Pancreas (tissue), 10 donors: ENCODE data around the gene PPP2R5A. TPM values are rescaled to one million over a fixed set of nuclear protein-coding genes. Genes with fewer than 3 reads are reported as not detected.

Experiments
- ATAC-seq, 4 donors: fragments of 200-7000 bp; cut with Tn5 transposase; one replicate each; pipeline versions ENCODE4 v1.8.0 to v1.9.1; 2020; ENCODE audit warnings: mild to moderate bottlenecking in 4 of 4, moderate library complexity in 4 of 4
- DNase-seq, 6 donors: peaks; one replicate each; pipeline ENCODE4 v3.0.0-alpha.2; 2020
- FAIRE-seq: peaks from 2 replicates; lab custom pipeline; 2012; peaks lifted over from hg19 to GRCh38; lab: Jason Lieb, UNC
- H3K27ac ChIP-seq, 4 donors: fragments of 200-600 bp; sonication (generic); 1 replicate in 3 of 4; 2 replicates in 1 of 4; pipeline versions ENCODE4 v1.5.0 to v1.8.0; 2020
- H3K27me3 ChIP-seq, 4 donors: fragments of 200-600 bp; one replicate each; pipeline ENCODE4 v1.8.0; 2021
- H3K36me3 ChIP-seq, 3 donors: fragments of 200-600 bp; sonication (generic) in 1 of 3; one replicate each; pipeline versions ENCODE4 v1.5.0 to v1.8.0; 2020 to 2021
- H3K4me1 ChIP-seq, 3 donors: fragments of 200-600 bp; one replicate each; pipeline ENCODE4 v1.8.0; 2021
- H3K4me3 ChIP-seq, 4 donors: fragments of 200-600 bp; sonication (generic) in 2 of 4; one replicate each; pipeline versions ENCODE4 v1.5.0 to v1.8.0; 2020 to 2021
- H3K9me3 ChIP-seq, 4 donors: fragments of 200-600 bp; one replicate each; pipeline ENCODE4 v1.8.0; 2021
- WGBS, 2 donors: extraction: QIAGEN DNeasy Blood & Tissue Kit; methylation state at CpG; one replicate each; pipeline ENCODE4 v1.1.7; 2013; 5-methylcytosine and 5-hydroxymethylcytosine counted together
- intact Hi-C, 3 donors: fragments of 100-400 bp; cut with DNase I; formaldehyde crosslinking; loops; one replicate each; pipeline versions ENCODE4 v1.11.1 to v1.14.2; 2022
- polyA plus RNA-seq, 2 donors: library from polyadenylated mRNA; stranded (reverse); fragments of 200-250 nt; gene quantifications; one replicate each; pipeline ENCODE4 v1.2.3, GENCODE V29; 2013
- total RNA-seq, 6 donors: library from RNA; stranded (reverse); fragmentation: NEBNext Ultra II Directional in 4 of 6; extraction: Animal tissue kit (Norgen Biotek cat#: 25700) in 4 of 6; gene quantifications; one replicate each; pipeline versions ENCODE4 v1.2.1 to v1.2.4, GENCODE V29; 2021 to 2023
- TF ChIP-seq, protein P1 (sequence below), 4 donors: fragments of 200-600 bp; sonication (generic) in 3 of 4; IDR thresholded peaks; one replicate each; pipeline versions ENCODE4 v1.5.0 to v1.8.0; 2021; ENCODE audit warnings: antibody characterized with exemption in 4 of 4
- donor health status: healthy with polysubstance abuse.
- donor health status: DM: no; HTN: no; CAD: no; lungs with moderate emphysema.
- donor health status: DM: no; HTN: no; CAD: no.
- donor health status: control.
- donor health status: control.
- donor health status: Bipolar disorder and iron deficiency.
- donor health status: DM: yes; HTN: yes; CAD: no.
- donor health status: DM: no; HTN: no; CAD: no.
- donor health status: DM: no; HTN: no; CAD: no.
- donor health status: DM: yes; HTN: yes; CAD: no.

Gene PPP2R5A
- total and polyA plus RNA-seq, 8 donors, result 14.4 to 30.5 (median 22.0) TPM

GRCh38 chr1:212289262-212290077, 4.3 kb downstream of the PPP2R5A start:
- FAIRE-seq (no peak), DNase-seq (no peak), ATAC-seq (no peak)
- intact Hi-C loops, result loop anchor here (5.0 to 10.0 kb wide), 2 partner anchors 205 to 217 kb away; no protein-coding TSS in a partner anchor
- peaks cover 11 to 63% (median 57%) of the 10 kb centered on the region in 3 donors for H3K4me1 ChIP-seq
- 41 to 46% methylated on average over 4 of the region's 4 CpGs for WGBS, 2 donors
- no peak overlapping the region for H3K27ac ChIP-seq
- no peaks in the 10 kb centered on the region for H3K9me3 ChIP-seq
- TF ChIP-seq, protein P1, sequence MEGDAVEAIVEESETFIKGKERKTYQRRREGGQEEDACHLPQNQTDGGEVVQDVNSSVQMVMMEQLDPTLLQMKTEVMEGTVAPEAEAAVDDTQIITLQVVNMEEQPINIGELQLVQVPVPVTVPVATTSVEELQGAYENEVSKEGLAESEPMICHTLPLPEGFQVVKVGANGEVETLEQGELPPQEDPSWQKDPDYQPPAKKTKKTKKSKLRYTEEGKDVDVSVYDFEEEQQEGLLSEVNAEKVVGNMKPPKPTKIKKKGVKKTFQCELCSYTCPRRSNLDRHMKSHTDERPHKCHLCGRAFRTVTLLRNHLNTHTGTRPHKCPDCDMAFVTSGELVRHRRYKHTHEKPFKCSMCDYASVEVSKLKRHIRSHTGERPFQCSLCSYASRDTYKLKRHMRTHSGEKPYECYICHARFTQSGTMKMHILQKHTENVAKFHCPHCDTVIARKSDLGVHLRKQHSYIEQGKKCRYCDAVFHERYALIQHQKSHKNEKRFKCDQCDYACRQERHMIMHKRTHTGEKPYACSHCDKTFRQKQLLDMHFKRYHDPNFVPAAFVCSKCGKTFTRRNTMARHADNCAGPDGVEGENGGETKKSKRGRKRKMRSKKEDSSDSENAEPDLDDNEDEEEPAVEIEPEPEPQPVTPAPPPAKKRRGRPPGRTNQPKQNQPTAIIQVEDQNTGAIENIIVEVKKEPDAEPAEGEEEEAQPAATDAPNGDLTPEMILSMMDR (IDR thresholded peaks at IDR 0.05), result no peak
- peak overlapping the region in 1 of 4 donors; percentile 2 for H3K4me3 ChIP-seq
- H3K36me3 ChIP-seq, result no peaks in the 10 kb centered on the region
- H3K27me3 ChIP-seq, result no peaks in the 10 kb centered on the region

DNA sequence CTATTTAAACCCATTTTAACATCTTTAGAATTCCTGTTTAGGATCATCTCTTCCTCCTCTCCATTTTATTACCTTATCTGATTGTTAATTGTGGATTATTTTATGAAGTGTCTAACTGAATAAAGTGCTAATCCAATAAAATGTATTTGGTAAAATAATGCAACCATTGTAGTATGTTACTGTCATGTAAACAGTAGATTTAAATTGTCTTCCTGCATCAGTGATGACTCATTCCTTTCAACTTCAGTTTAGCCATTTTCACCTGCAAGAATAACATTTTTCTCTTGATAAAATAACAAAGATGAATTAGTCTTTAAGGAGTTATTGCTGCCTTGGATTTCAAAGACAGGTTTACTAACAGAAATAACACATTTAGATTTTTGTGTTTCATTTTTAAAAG, 5.4 kb downstream of the PPP2R5A start:
- no peak for FAIRE-seq
- H3K27me3 ChIP-seq, result no peaks in the 10 kb centered on the region

DNA sequence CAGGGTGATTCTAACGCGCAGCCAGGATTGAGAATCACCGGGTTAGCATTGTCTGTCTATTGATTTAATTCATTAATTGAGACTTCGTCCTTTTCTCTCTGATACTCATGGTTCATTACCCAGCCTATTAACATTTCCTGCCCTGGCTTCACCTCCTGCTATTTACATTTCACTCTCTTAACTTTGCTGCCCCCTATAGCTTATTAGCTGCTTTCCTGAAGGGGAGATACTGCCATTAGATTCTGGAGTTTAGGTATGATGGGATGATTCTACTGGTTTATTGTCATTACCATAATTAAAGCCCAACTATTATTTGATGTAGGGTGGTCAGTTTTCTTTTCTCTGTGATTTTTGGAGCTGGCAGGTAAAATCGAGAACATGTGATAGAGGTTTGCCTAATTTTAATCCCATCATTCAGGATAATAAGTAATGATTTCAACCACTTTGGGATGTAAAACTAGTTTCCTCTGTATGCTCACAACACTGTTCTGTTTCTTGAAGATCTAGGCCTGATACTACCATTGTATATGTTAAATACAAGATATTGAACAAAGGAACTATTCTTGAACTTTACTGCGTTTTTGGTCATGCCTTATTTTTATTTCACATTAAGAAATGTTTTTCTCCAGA, 6.4 kb downstream of the PPP2R5A start:
- Histone ChIP-seq H3K27ac (no peak overlapping the region), H3K36me3 (no peaks in the 10 kb centered on the region), H3K9me3 (no peaks in the 10 kb centered on the region), H3K4me1 (peaks cover 11 to 63% (median 62%) of the 10 kb centered on the region in 3 donors), H3K27me3 (no peaks in the 10 kb centered on the region), H3K4me3 (no peak overlapping the region)
- intact Hi-C loops, result loop anchor here (5.0 to 10.0 kb wide), 2 partner anchors 207 to 219 kb away; no protein-coding TSS in a partner anchor
- DNase-seq (no peak), FAIRE-seq (peak; percentile 49), ATAC-seq (peak; percentile 41 to 86 (median 79))
- TF ChIP-seq, protein P1 (IDR thresholded peaks at IDR 0.05), result peak in 2 of 4 donors; percentile 26 to 31
- 24 to 33% methylated on average over 6 of the region's 6 CpGs for WGBS, 2 donors

More for the DNA sequence above, 5.4 kb downstream of the PPP2R5A start:
- peaks cover 11 to 63% (median 57%) of the 10 kb centered on the region in 3 donors for H3K4me1 ChIP-seq
- intact Hi-C loops, result loop anchor here (5.0 to 10.0 kb wide), 2 partner anchors 206 to 218 kb away; no protein-coding TSS in a partner anchor
- TF ChIP-seq, protein P1 (IDR thresholded peaks at IDR 0.05), result no peak
- H3K36me3 ChIP-seq, result no peaks in the 10 kb centered on the region
- H3K9me3 ChIP-seq, result no peaks in the 10 kb centered on the region
- no peak overlapping the region for H3K4me3 ChIP-seq
- no peak overlapping the region for H3K27ac ChIP-seq
- no peak for DNase-seq
- no peak for ATAC-seq

GRCh38 chr1:212292250-212293105, 7.3 kb downstream of the PPP2R5A start:
- Histone ChIP-seq H3K4me3 (no peak overlapping the region), H3K4me1 (peaks cover 11 to 61% (median 61%) of the 10 kb centered on the region in 3 donors), H3K9me3 (no peaks in the 10 kb centered on the region), H3K27ac (no peak overlapping the region), H3K27me3 (no peaks in the 10 kb centered on the region), H3K36me3 (no peaks in the 10 kb centered on the region)
- ATAC-seq (no peak), FAIRE-seq (no peak), DNase-seq (no peak)
- TF ChIP-seq, protein P1 (IDR thresholded peaks at IDR 0.05), result no peak
- intact Hi-C loops, result loop anchor here (5.0 to 10.0 kb wide), 2 partner anchors 208 to 220 kb away; no protein-coding TSS in a partner anchor
- whole genome bisulfite sequencing, 2 donors, result 58 to 68% methylated on average over 4 of the region's 4 CpGs
